SU-DHL-6 (cell line): ENCODE results near the gene BTBD1.

Experiments used
- H2AFZ ChIP-seq: fragments of 200-600 bp; sonication (generic); 2 replicates; pipeline ENCODE4 v1.6.1; 2014; ENCODE audit warnings: low read depth, mild to moderate bottlenecking, moderate library complexity, mixed read lengths, antibody characterized with exemption, low read length; ENCODE audit not compliant: severe bottlenecking
- H3F3A ChIP-seq: fragments of 200-600 bp; shearing (Covaris generic); 2 replicates; pipeline ENCODE4 v1.6.0; 2016; ENCODE audit warnings: antibody characterized with exemption, mild to moderate bottlenecking; ENCODE audit not compliant: insufficient read depth
- H3K27ac ChIP-seq: fragments of 200-600 bp; sonication (generic); 2 replicates; pipeline ENCODE4 v1.5.1; 2016; ENCODE audit warnings: low read depth, mild to moderate bottlenecking, low read length, moderate library complexity, mixed read lengths
- H3K27me3 ChIP-seq: fragments of 200-600 bp; sonication (generic), shearing (Covaris generic); 2 replicates; pipeline ENCODE4 v1.6.0; 2014; ENCODE audit warnings: mild to moderate bottlenecking, low read length
- H3K36me3 ChIP-seq: fragments of 200-600 bp; sonication (generic); 2 replicates; pipeline ENCODE4 v1.6.1; 2014; ENCODE audit warnings: mild to moderate bottlenecking, low read length, mixed read lengths
- H3K4me2 ChIP-seq: fragments of 300-600, 200-600 bp; shearing (Covaris generic), sonication (generic); 2 replicates; pipeline ENCODE4 v1.6.0; 2014; ENCODE audit warnings: low read length, low read depth, mild to moderate bottlenecking; ENCODE audit not compliant: poor library complexity, severe bottlenecking
- H3K4me3 ChIP-seq: fragments of 200-600 bp; sonication (generic); 2 replicates; pipeline ENCODE4 v1.5.1; 2014; ENCODE audit warnings: antibody characterized with exemption, low read length, mild to moderate bottlenecking, mixed read lengths; ENCODE audit not compliant: insufficient read depth, poor library complexity, severe bottlenecking
- H3K79me2 ChIP-seq: fragments of 200-600 bp; sonication (generic); 2 replicates; pipeline ENCODE4 v1.6.1; 2014; ENCODE audit warnings: mild to moderate bottlenecking, low read length, moderate library complexity; ENCODE audit not compliant: insufficient read depth
- H3K9ac ChIP-seq: fragments of 200-600 bp; sonication (generic); 2 replicates; pipeline ENCODE4 v1.7.0; 2014; ENCODE audit warnings: mild to moderate bottlenecking, low read length
- H3K9me2 ChIP-seq: fragments of 200-600 bp; sonication (generic); replicated peaks from 2 replicates; pipeline ENCODE4 v1.6.1; 2014; ENCODE audit warnings: low read length; ENCODE audit not compliant: insufficient read depth
- H3K9me3 ChIP-seq: fragments of 200-600 bp; sonication (generic); 2 replicates; pipeline ENCODE4 v1.6.1; 2014; ENCODE audit warnings: low read length, mixed read lengths; ENCODE audit not compliant: insufficient read depth
- H4K20me1 ChIP-seq: fragments of 200-600 bp; sonication (generic); 2 replicates; pipeline ENCODE4 v1.6.1; 2014; ENCODE audit warnings: low read depth, mild to moderate bottlenecking, antibody characterized with exemption, low read length, moderate library complexity, mixed read lengths
- CTCF ChIP-seq: fragments of 200-600 bp; sonication (generic); IDR thresholded peaks from one replicate; pipeline ENCODE4 v1.5.1; 2017; ENCODE audit warnings: antibody characterized with exemption, mild to moderate bottlenecking, low read length, moderate library complexity; ENCODE audit not compliant: insufficient read depth, poor library complexity, severe bottlenecking
- EZH2phosphoT487 ChIP-seq: fragments of 200-600 bp; sonication (generic), shearing (Covaris generic); conservative IDR thresholded peaks from 2 replicates; pipeline ENCODE4 v1.6.1; 2018; ENCODE audit warnings: mild to moderate bottlenecking, antibody characterized with exemption, low read length, moderate library complexity, mixed read lengths

BTBD1 gene

GRCh38 chr15:83082730-83083386 lies 15.8 kb upstream of the BTBD1 start:
- Histone ChIP-seq H4K20me1 (no peaks in the 10 kb centered on the region), H3K79me2 (no peaks in the 10 kb centered on the region), H3K27ac (no peak overlapping the region), H3K36me3 (no peaks in the 10 kb centered on the region), H3K4me3 (no peak overlapping the region), H3K9me3 (no peaks in the 10 kb centered on the region), H3K9me2 (no peaks in the 10 kb centered on the region), H3K4me2 (no peak overlapping the region), H3K27me3 (no peaks in the 10 kb centered on the region), H3K9ac (no peak overlapping the region), H3F3A (no peaks in the 10 kb centered on the region), H2AFZ (no peak overlapping the region)
- TF ChIP-seq EZH2phosphoT487 = no peak
- TF ChIP-seq CTCF = no peak

GRCh38 chr15:83081256-83082014 lies 14.4 kb upstream of the BTBD1 start:
- no peak overlapping the region for H2AFZ ChIP-seq
- H3K27me3 ChIP-seq = no peaks in the 10 kb centered on the region
- no peak overlapping the region for H3K4me2 ChIP-seq
- TF ChIP-seq EZH2phosphoT487 = no peak
- TF ChIP-seq CTCF = no peak
- no peaks in the 10 kb centered on the region for H3K36me3 ChIP-seq
- no peak overlapping the region for H3K9ac ChIP-seq
- H3F3A ChIP-seq = no peaks in the 10 kb centered on the region
- H3K79me2 ChIP-seq = no peaks in the 10 kb centered on the region
- no peaks in the 10 kb centered on the region for H3K9me2 ChIP-seq
- no peak overlapping the region for H3K4me3 ChIP-seq
- no peaks in the 10 kb centered on the region for H3K9me3 ChIP-seq
- H4K20me1 ChIP-seq = no peaks in the 10 kb centered on the region
- no peak overlapping the region for H3K27ac ChIP-seq

- peaks cover under 1% of the 10 kb centered on the region; the same call in 1 of the 2 replicates for H3K9me3 ChIP-seq
- H2AFZ ChIP-seq = no peak overlapping the region
- H3K27me3 ChIP-seq = no peaks in the 10 kb centered on the region
- no peaks in the 10 kb centered on the region for H4K20me1 ChIP-seq
- H3K4me3 ChIP-seq = no peak overlapping the region
- no peaks in the 10 kb centered on the region for H3F3A ChIP-seq
- H3K9me2 ChIP-seq = no peaks in the 10 kb centered on the region
- no peak for TF ChIP-seq CTCF
- no peak for TF ChIP-seq EZH2phosphoT487
- no peak overlapping the region for H3K27ac ChIP-seq
- no peaks in the 10 kb centered on the region for H3K79me2 ChIP-seq
- H3K4me2 ChIP-seq = no peak overlapping the region
- H3K9ac ChIP-seq = no peak overlapping the region
- no peaks in the 10 kb centered on the region for H3K36me3 ChIP-seq
Measured at GRCh38 chr15:83078712-83079111, 11.7 kb upstream of the BTBD1 start.
